Medulla oblongata (tissue), 1 donor: ENCODE data around the gene NKRF.
"Not testable (repeated sequence)": the region's sequence is repeated elsewhere in the genome, so short reads cannot be mapped to it uniquely, and the experiment has no call there.

Experiments
- DNase-seq: peaks from one replicate; pipeline ENCODE4 v3.0.0-alpha.2; 2015; ENCODE audit errors: extremely low spot score

NKRF gene

DNA sequence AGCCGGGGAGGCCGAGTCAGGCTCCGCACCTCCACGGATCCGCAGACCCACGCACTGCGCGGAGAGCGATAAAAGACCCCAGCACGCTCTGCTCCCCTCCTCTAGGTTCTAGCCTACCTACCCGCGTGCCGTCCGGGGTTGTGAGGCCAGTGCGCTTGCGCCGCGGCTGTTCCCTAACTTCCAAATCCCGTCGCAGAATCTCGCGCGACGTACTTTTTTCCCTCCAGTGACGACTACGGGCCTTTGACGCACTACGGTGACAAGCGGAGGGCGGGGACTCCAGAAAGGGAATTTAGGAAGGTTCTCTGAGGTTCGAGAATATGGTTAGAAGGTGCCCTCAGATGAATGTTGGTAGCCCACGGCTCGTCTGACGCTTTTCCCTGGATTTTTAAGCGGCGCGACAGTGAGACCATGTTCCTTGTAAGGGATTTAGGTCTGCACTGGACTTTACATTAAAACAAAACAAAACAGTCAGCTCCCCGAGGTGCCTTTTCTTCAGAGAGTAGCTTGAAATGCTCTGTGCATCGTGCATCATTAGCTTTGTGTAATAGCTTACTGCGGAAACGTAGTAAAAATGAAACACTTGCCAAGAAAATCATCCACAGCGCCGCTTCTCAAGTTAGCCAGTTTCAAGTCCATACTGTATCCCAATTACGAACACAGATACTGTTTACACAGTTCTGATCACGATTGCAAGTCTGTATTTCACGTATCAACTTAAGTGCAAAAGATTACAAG is at the start of gene NKRF:
NKRF (minus strand) TSS at position 145 of the 738 bp plus-strand sequence.
- peak; percentile 95 for DNase-seq

DNA sequence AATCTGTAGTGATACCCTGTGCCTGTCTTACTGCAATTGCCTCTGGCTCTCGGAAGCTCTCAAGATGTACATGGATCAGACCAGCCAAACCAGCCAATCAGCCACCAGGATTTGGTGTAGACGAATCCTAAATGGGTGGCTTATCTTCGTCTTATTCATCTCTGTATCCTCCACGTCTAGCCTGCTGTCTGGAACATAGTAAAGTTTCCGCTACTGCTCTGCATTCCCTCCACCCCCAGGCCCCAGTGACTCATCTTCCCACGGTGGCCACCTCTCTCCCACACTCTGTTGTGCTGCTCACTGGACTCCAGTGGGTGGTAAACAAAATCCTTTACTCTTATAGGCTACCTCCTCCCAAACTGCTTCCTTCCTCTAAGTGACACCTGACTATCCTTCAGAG is 48.9 kb upstream of the NKRF start:
- DNase-seq, result no peak

DNA sequence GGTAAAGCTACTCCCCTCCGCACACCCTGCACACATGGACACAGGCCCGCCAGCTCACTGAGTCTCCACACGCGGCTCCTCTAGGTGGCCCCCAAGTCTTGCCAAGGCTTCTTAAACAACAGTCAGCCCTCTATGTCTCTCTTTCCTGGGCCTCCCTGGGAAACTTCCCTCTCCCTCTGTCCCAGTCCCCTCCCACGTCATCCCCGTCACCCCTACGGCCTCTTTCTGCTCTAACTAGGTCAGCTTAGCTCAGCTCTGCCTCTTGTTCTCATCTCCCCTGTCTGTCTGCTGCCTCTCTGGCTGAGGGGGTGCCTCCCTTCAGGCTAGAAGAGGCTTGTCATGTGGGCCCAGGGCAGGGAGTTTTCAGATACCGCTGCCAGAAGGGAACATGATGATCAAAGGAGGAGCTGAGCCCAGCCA is 47.9 kb upstream of the NKRF start:
- peak; percentile 4 for DNase-seq

DNA sequence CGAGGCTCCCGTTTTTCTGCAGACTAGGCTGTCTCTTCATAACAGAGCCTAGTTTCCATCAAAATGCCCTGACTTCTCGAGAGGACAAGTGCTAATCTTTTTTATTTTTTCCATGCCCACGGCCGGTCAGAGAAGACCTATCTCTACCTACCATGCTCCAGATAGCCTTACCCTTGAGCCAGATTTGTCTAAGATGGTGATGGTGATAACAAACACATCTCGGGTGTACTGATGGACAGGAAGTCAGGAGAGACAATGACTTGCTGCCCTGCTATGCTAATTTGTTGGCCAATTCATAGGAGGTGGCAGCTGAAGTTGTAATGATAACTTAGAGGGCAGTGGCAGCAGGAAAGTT is 42.2 kb upstream of the NKRF start:
- no peak for DNase-seq

DNA sequence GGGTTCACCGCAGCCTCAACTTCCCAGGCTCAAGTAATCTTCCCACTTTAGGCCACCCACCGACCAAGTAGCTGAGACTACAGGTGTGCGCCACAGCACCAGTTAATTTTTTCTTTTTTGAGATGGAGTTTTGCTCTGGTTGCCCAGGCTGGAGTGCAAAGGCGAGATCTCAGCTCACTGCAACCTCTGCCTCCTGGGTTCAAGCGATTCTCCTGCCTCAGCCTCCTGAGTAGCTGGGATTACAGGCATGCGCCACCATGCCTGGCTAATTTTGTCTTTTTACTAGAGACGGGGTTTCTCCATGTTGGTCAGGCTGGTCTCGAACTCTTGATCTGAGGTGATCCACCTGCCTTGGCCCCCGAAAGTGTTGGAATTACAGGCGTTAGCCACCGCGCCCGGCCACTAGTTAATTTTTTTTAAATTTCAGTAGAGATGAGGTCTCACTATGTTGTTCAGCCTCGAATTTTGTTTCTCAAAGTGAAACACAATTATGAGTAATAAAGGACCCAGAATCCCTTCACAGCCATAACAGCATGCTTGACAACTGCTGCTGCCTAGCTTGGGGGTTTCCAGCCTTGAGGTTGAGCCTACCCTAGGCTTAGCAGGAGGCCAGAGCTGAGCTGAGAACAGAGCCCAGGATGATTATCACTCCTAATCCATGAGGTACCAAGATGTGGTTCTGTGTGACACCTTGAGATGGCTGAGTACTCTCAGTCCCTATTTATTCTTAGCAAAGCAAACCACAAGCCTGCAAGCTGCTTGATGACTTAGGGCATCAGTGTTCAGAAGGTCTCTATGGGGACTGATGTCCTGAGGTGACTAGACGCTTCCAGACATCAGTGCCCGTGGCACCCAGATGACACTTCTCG is 41.6 kb upstream of the NKRF start:
- DNase-seq, result no peak

DNA sequence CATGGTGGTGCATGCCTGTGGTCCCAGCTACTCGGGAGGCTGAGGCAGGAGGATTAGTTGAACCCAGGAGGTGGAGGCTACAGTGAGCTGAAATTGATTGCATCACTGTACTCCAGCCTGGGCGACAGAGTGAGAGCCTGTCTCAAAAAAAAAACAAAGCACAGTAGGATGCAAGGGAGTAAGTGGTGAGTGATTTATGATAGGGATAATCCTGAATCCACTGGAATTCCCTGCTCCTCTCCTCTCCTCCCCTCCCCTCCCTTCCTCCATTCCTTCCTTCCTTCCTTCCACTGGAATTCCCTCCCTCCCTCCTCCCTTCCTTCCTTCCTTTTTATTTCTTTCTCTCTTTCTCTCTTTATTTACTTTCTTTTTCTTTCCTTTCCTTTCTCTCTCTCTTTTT is 40.9 kb upstream of the NKRF start:
- DNase-seq, result no peak

DNA sequence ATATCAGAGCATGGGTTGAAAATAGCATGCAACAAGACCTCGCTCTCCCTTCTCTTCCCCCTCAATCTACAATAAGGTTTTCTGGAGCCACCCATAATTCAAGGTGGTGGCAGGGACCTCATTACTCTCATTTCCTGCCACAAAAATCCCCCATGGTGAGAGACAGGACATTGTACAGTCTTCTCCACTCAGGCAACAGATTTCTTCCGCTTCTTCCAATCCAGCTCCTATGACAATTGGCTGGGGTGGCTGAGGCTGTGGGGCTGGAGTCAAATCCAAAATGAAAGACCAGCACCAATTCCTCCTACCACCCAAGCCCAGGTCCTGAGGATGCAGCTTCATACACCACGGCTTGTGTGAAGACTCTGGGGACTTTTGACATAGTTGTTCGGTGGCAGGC is 40.3 kb upstream of the NKRF start:
- no peak for DNase-seq

DNA sequence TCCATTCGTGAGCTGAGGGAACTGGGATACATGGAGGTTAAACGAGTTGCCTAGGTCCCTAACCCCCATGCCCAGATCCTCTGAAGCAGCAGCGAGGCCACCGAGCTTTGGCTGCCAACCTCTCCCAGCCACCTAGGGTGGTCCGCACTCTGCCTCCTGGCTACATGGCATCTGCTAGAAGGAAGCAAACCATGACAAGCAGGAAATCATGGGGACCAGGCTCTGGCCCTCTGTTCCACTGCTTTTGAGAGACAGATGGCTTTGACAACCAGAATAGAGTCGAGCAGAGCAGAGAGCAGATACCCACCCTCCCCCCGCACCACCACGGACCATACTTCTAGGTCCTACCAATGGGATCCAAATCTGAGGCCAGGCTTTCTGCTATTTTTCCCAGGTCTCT is 37.5 kb upstream of the NKRF start:
- DNase-seq, result no peak

DNA sequence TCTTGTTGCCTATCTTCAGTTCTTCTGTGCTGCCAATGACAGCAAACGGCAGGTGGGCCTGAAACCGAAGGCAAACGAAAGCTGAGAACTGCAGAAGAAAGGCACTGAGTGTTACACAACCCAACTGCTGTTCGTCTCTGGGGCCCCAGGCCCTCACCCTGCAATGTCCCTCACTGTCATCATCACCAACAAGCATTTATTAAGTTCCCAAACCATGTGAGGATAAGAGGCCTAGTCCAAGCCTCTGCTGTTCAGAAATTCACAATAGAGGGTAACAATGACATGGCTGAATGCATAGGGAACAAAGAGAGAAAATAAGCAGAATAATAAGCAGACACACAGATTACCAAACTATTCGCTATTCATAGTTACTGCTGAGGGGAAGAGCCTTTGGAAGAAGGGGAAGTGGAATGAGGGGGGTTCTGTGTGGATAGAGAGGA is 34.5 kb upstream of the NKRF start:
- DNase-seq, result no peak

DNA sequence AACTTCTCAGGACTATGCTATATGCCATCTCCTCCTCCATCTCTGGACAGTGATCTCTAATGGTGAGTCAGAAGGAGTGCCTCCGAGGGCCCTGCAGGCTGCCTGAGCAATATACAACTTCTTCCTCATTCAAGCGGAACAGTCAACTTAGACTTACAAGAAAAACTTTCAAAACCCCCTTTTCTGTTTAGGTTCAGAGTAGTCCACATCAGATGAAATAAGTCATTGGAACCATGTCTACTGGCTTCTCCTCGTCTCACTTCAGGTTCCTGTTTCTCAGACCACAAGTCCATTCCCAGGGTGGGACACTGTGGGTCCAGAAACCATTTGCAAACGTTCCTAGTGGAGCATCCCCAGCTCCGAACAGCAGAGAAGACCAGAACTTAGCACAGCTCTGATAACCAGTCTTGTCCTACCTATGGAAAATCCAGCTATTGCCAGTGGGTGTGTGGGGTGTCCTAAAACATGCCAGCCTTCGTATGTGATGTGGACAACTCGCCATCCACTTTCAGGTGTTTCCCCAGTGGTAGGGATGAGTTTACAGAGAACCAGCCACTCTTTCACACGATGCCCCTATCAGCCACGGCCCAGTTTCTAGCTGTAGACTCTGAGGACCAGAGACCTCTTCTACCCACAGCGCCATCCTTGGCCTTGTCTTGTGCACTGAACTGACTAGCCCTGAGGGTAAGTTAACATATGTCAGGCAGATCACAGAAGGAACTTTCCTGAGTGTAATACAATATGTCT is 32.7 kb upstream of the NKRF start:
- DNase-seq, result no peak

DNA sequence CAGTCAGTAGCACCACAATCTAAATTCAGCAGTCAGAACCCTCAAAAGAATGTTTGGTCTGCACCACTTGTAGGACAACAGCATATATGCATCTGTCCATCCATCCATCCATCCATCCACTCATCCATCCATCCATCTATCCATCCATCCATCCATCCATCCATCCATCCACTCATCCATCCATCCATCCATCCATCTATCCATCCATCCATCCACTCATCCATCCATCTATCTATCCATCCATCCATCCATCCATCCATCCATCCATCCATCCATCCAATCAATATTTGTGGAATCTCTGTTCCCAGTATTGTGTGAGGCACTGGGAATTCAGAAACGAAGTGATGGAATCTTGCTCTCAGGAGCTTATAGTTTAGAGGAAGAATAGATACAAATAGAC is 31.2 kb upstream of the NKRF start:
- DNase-seq, result not testable (repeated sequence)

DNA sequence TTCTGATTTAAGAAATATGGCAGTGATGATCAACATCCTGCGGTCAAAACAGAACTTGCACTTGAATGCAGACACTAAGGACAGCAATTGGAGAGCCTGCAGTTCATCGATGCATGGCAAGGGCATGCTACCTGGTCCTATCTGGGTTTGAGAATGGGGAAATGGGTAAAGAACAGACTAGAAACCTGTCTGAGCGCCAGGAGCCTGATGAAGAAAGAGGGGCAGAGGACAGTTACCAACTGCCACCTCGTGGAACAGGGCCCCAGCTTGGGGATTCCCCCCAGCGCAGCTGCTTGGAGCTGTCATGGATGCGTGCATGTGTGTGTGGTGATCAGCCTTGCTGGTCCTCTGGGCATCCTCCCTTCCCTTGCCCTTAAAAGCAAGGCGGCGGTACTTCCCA is 30.2 kb upstream of the NKRF start:
- no peak for DNase-seq

DNA sequence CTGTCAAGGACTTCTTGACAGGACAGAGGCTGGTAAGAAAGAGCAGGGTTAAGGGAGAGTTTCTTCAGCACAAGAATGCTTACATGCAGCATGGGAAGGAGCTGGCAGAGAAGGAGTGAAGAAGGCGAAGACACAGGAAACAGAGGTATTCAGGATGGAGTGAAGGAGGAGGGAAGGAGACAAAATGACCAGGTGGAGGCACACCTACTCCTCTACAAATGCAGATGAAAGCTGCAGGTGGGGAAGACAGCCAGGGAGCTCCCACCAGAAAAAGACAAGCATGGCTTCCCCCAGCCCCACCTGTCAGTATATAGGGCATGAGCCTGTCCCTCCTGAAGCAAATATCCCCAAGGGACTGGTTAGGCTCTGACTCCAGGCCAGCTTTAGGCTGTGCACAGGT is 29.6 kb upstream of the NKRF start:
- DNase-seq, result no peak

DNA sequence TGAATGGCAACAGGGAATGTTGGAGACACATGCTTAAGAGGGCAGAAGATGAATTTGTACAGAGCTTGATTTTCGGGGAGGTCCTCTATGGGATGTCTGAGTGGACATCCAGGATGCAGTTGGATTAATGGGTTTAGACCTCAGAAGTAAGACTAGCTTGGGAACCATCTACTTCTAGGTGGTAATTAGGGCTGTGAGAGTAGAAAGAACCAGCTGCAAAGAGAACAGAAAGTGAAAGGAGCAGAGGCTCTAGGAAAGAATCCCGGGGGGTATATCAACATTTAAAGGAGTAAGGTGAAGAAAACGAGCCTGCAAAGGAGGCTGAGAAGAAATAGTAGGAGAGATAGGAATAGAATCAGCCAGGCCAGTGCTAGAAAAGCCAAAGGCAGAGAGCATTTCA is 29.0 kb upstream of the NKRF start:
- no peak for DNase-seq

DNA sequence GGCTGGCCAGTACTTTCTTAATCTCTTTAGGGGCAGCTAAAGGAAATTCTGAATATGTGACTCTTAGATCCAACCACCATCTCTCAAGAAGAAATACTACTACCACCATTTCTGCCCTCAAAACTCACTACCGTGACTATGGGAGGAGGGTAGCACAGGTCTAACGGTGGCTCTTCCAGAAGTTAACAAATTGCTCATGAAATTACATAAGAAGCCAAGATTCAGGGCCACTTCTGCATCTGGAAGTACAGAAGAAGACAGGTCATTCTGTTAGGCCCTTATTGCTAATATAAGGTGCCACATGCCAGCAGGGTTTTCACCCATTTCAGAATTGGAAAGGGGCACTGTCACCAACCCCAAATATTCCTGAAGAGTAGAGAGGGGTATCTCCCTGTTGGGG is 19.6 kb upstream of the NKRF start:
- DNase-seq, result no peak

DNA sequence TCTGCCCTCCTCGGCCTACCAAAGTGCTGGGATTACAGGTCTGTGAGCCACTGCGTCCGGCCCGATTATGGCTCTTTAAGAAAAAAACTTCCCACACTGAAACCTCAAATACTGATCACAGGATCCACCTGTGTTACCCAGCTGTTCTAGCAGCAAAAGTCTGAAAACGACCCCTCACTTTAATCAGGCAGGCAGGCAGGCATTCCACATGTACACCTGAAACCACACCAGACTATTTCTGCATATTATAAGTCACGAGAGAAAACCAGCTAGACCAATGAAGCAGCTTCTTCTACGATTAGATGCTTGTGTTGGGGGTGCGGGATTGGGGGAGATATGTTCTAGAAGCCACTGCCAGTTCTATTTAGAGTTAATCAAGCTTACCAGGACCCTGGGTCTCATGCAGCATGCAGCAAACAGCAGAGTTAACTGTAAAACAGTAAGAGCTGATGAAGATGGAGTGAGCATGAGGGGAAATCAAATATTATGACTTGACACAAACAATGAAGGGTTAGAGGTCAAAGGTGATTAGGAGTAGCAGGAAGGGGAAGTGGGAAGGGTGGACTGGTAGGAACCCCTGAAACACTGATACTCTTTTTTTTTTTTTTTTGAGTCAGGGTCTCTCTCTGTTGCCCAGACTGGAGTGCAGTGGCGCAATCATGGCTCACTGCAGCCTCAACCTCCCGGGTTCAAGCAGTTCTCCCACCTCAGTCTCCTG is 18.9 kb upstream of the NKRF start:
- no peak for DNase-seq

DNA sequence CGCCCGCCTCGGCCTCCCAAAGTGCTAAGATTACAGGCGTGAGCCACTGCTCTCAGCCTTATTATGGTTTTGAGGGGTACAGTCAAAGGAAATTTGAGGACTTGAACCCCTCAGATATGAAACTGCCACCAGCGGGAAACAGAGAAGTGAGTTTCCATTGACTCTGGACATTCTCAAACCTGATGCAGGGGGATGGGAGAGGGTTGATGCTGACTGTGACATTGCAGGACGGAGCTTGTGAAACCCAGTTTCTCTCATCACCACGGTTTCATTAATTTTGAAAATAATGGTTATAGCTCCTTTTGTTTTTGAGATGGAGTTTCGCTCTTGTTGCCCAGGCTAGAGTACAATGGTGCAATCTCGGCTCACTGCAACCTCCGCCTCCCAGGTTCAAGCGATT is 18.2 kb upstream of the NKRF start:
- DNase-seq, result no peak

DNA sequence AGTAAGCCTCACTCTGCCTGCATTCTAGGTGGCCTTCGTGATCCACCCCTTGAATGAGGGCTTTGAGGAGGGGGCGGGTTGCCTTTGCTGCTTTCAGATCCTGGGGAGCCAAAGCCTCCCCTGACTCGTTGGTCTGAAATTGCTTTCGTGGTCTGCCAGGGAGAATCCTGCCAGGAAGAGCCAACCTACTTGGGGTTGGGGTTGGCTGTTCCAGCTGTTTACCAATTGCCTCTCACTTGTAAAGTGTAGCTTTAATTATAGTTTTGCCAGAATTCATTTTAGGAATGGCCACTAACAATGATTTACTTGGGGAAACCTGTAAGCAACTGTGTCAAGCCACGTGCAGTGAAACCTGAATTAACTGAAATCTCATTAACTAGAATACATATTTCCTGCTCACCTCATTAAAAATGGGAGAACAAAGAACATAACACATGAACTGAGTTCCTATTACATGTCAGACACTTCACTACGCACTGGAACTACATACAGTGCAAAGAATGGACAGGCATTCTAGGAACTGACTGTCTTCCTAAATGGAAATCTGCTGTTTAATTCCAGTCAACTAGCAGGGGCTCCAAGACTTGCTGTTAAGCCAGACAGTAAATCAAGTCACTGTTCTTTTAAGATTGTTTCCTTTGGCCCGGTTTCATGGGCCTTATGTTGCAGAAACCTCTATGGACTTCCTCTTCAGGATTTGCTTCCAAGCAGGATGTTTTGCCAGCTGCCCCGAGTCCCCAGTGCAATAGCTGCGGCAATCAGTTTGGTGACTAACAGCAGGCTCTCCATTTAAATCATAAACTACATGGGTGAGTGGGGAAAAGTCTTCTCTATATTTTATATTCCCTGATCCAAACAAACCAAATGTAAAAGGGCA is 16.4 kb upstream of the NKRF start:
- no peak for DNase-seq

DNA sequence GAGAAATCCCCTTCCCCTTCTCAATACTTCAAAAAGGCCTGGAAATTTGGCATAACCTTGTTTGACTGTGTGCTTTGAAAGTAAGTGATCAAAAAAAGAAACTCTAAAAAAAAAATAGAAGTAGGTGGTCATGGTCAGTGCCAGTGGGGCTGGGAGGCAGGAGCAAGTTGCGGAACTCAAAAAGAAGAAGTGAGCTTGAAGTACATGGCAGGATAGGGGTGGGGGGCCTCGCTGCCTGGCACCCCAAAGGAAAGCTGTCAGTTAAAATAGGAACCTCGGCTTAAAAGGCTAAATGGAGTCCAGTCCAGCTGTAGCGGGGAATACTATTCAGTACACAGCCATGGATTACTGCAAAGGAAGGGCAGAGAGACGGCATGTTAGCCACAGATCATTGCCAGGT is 12.2 kb upstream of the NKRF start:
- peak; percentile 54 for DNase-seq

DNA sequence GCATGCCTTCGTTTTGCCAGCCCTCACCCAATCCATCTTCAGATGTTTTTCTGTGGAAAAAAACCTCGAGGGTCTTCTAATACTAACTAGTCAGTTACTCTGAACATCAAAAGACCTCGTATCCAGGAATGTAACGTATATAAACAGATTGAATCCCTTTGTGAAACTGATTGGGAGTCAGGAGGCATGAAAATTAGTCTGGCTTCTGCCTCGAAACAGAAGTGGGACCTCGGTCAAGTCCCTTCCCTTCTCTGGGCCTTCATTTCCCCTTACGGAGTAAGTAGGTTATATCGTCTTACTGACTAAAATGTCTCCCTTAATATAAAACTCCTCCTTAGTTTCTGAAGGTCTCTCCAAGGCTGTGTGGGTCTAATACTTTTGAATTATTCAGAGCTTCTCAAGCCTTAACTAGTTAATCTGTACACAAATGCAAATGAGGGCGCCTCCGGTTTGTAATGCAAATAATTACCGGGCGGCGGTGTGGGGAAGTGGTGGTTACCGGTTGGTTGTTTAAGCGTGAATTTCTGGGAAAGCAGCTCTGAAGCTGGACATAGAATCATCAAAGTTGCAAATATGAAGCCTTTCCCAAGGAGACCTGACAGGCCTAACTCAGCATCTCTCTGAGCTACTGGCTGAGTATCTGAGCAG is 11.4 kb upstream of the NKRF start:
- DNase-seq, result no peak
